Stimulated activated CD8-positive, alpha-beta memory T cell treated with anti-CD3 and anti-CD28 coated beads, Interleukin-4, amount 100 ng/mL, for 4 hours (primary cell): Measurements from ENCODE around the gene TRMT11.
A peak's percentile ranks its signal among the peaks of the same experiment; 100 is the strongest.
"Not testable (repeated sequence)": the region's sequence is repeated elsewhere in the genome, so short reads cannot be mapped to it uniquely, and the experiment has no call there.

ENCODE experiments used
- DNase-seq, 2 donors: peaks; one replicate each; pipeline ENCODE4 v3.0.0-alpha.2; 2020; ENCODE audit warnings: low read depth in 2 of 2, low spot score in 1 of 2

Gene TRMT11

DNA sequence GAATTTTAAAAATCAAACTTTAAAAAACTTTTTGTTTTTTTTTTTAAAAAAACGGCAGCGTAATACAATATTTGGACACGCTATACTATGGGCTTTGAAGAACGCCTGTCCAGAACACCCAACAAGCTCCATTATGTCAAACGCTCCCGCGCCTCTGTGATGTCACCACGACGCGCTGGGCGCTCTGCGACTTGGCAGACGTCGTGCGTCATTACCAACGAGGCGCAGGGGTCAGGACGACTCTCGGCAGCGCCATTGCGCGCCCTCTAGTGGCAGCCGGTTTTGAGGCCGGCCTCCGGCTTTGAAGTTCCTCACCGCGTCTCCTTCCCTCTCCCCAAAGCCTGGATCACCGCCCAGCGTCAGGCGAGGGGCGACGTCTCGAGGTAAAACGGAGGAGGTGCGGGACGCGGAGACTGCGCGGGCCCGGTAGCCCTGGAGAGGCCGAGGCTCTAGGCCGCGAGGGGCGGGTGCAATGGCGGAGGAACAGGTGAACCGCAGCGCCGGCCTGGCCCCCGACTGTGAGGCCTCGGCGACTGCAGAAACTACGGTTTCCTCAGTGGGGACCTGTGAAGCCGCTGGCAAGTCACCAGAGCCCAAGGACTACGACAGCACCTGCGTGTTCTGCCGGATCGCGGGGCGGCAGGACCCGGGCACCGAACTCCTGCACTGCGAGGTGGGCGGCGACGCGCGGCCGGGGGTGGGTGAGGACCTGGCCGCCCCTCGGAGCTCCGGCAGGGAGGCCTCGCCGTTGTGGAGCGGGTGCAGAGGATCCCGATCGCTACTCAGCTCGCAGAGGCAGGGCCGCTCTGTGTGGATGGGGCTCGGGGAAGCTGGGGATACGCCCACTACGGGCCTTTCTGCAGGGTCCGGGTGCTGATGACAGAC is 29.6 kb upstream of the TRMT11 start, which contains the start of gene HINT3:
Gene HINT3 (plus strand): TSS at position 265 of the 885 bp plus-strand sequence. CDS start 208 bp downstream, at position 473.
- DNase-seq, result peak; percentile 94 to 98

DNA sequence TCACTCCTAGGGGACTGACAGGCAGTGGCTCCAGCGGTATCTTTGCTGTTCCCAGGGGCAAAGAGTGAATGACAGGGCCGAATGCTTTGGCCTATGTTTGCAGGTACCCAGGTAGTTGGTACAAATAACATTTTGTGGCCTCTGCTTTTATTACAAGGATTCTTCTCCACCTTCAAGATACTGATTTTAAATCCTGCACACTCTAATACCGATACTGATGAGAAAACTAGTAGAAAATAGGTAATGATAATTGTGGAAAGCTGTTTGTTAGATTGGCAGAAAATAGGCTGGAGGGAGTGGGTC is 29.0 kb upstream of the TRMT11 start:
- no peak for DNase-seq

DNA sequence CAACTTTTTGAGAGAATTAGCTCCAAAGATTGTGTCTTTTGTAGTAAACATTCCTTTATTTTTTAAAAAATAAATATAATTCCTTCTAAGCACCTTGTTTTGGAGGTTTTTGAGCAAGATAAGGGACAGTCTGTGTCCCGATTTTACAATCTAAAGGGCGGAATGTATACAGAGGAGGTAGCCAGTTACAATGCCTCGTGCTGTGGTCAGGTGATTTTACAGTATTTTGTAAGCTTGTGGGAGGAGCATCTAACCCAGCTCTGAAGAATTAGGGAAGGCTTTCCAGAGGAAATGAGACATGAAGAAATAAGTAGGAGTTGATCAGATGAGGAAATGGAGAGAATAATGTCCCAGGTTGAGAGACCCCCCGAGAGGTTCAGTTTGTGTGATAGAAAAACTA is 28.5 kb upstream of the TRMT11 start:
- DNase-seq, result no peak

DNA sequence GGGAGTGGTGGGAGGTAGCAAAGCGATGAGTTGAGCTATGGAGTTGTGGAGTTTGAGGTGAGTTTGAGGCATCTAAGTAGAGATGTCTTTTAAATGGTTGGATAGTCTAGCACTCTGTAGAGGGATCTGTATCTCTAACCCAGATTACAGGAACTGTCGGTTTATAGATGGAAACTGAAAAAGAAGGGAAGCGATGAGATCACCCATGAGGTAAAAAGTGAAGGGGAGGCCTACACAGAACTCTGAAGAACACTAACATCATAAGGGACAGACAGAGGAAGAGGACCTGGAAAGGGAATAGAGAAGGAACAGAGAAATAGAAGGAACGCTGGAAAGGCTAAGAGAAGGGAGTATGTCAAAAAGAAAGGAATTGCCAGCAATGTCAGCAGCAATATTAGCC is 27.3 kb upstream of the TRMT11 start:
- DNase-seq, result no peak

DNA sequence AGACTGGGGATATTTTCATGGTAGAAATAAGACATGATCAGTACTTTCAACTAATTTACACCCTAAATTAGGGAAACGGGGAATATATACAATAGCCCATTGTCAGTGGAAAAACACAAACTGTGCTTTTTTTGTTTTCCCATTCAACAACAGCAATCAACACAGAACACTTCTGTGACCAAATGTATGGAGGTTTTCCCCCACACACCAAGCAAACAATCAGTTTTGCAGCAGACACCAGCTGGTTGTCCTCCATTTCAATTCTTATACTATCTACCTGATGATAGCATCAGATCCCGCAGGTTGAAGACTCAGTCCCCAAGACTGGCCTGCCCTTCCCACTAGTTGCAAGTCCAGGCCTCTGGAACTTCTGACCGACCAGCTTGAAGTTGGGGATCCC is 25.2 kb upstream of the TRMT11 start:
- DNase-seq, result no peak

DNA sequence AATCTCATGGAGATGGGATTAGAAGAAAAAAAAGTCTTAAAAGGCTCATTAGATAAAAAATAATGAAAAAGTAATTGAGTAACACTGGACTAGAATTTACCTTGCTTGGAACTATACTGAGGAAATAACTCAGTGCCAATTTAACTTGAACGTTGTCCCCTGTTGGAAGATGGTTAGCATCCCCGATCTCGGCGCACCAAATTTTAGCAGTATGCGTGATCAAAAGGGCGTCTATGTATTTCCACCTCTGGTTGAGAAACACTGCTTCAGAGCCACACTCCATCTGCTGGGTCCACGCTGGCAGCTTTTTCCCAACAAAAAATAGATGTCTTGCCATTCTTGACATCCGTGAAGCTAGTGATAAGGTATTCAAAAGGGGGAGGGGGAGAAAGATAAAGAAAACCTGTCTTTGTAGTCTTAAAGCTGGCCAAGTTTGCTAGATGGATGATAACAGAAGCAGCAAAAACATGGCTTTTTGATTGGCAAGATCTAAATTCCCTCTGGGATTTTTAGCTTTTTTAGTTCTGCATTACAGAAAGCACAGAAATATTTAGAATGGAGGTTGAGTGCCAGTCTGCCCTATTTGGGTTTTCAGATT is 23.3 kb upstream of the TRMT11 start:
- DNase-seq, result no peak

DNA sequence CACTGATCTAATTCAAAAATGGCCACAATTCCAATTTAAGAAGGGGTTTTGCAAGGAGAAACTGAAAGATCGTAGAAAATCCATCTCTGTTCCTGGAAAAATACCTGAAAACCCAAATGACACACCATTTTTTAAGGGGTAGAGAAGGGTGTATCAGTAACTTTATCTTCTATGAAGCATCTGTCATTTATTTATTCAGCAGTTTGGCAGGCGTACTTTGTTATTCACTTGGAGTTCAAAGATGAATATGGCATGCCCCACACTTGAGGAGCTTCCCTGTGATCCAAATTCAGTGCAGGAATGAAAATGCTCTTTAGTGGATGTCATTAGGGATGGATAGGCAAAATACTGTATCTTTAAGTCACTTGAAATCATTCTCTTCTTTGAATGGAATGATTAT is 22.5 kb upstream of the TRMT11 start:
- DNase-seq, result no peak

DNA sequence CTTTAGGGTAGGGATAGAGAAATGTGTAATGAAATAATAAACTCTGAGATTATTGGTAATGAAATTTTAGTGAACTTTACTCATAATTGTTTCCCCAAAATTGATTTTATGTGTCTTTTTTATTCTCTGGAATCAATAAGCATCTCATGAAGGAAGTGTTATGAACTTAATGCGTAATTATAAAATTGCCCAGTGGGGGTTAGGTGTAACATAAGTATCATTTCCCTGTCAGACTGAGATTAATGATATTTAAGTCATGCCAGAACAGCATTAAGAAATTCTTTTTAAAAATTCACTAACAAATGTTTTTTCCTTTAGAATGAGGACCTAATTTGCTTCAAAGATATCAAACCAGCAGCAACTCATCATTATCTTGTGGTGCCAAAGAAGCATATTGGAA is 19.8 kb upstream of the TRMT11 start:
- no peak for DNase-seq

DNA sequence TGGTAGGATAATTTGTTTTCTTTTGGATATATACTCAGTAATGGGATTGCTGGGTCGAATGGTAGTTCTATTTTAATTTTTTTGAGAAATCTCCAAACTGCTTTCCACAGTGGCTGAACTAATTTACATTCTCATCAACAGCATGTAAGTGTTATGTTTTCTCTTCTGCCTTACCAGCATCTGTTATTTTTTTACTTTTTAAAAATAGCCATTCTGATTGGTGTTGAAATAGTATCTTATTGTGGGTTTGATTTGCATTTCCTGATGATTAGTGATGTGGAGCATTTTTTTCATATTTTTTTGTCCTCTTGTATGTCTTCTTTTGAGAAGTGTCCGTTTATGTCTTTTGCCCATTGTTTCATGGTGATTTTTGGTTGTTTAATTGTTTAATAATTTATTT is 17.8 kb upstream of the TRMT11 start:
- DNase-seq, result no peak

DNA sequence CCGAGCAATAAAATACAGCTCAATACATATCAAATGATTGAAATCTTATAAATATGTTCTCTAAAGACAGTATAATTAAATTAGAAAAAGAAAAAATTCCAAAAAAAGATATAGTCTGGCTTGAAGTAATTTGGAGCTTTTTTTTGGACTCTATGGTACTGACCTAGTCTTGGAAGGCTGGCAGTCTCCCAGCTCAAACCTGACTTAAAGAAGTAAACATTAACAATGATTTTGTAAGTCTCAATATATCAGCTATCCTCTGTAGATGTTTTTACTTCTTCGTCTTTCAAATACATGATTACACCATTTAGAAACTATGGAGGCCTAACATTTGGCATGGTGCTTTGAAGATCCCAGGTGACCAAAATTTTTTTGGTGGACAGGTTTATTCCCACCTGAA is 15.6 kb upstream of the TRMT11 start:
- DNase-seq, result no peak

DNA sequence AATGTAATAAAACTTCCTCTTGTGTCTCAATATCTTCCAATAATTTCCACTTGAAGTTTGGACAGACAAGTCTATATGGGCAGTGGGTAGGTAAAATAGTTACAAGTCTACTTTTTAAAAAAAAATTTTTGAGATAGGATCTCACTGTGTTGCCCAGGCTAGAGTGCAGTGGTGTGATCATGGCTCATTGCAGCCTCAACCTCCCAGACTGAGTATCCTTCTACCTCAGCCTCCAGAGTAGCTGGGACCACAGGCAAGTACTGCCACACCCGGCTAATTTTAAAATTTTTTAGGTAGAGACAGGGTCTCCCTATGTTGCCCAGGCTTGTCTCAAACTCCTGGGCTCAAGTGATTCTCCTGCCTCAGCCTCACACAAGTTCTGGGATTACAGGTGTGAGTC is 13.9 kb upstream of the TRMT11 start:
- not testable (repeated sequence) for DNase-seq

DNA sequence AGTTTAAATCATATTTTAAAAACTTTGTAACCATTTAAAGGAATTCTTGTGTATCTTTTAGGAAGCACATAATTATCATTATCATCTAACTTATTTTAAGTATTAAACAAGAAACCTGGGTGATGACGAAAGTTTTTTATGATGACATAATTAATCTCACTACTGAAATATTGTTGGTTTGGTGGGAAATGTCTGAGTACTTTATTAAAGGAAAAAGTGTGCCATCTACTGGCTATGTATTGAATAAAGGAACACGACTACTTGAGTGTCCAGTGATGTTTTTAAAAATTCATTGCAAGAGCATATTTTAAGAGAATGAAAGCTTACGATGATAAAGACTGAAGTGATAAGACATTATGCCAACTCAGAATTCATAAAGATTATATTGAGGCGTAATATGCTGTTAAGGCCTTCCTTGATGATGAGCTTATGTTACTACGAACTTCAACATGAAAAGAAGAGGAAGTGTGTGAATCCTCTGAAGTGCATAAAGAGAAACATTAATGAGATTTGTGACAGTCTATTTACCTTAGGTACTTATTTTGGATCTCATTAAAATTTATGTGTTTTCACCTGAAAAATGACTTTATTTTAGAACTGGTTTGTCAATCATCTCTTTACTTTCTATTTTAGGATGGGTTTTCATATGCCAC is 12.0 kb upstream of the TRMT11 start:
- DNase-seq, result no peak

DNA sequence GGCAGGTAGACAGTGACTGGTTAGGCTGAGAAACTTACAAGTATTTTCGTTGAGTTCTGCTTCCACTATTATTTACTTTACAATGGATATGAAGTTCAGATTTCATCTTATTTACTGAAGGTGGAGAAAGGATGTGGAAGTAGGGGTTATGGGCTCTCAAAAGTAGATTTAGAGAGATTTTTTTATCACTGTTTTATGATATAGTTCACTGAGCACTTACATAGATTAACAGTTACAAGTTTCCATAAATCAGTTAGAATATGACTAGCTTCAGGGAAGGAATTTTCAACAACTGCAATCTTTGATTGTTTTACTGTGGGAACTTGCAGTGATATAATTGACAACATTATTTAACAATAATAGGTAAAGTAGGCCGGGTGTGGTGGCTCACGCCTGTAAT is 7.2 kb upstream of the TRMT11 start:
- DNase-seq, result no peak

DNA sequence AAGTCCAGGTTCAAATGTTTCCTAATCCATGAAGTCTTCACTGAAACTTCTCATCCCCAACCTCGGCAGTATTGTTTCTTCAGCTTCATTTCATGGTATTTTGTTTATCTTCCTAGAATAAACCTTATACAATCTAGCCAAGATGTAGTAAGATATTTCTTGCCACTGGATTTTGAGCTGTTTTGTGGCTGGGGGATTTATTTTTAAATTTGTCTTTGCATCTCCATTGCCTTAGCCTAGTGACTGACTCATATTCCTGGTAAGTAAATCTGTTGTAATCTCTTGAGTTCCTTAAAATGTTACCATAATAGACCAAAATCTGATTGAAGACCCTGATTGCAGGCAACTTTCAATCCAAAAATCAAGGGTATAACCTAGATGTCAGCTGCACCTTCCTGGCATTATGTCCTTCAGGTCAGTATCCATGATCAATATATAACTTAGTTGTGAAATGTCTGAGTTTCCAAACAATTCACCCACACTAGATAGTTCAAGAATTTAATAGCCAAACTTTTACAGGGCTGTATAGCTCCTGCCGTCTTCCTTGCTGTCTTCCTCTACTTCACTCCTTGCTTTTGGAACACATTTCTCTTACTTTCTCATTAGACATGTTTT is 4.7 kb upstream of the TRMT11 start:
- no peak for DNase-seq

DNA sequence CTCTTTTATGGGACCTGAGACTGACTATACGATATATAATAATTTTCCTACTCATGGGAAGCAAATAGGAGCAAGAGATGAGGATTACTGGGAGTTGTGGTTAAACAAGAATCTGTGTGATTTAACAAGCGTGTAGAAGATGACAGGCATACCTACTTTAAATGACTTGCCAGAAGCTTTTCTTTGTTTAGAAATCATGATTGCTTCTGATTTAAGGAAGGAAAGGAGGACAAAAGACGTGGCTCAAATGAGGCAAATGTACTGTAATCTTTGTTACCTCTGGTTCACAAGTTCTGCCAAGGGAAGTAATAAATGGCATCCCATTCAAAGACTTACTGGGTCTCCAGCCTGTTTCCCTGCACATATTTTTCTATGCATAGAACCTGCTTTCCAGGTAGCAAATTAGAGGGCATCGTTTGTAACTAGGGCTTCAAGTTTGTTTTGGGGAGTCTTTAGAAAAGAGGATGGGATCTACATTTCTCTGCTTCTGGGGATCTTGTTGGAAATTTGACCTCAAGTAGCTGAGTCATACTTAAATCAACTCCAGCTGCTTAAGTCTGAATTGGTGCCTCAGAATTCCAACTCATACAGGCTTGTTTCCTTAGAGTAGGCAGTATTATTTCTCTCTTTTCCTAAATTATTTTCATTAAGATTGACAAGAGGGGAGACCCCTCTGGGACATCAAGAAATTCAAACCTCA is 2.9 kb upstream of the TRMT11 start:
- DNase-seq, result no peak

DNA sequence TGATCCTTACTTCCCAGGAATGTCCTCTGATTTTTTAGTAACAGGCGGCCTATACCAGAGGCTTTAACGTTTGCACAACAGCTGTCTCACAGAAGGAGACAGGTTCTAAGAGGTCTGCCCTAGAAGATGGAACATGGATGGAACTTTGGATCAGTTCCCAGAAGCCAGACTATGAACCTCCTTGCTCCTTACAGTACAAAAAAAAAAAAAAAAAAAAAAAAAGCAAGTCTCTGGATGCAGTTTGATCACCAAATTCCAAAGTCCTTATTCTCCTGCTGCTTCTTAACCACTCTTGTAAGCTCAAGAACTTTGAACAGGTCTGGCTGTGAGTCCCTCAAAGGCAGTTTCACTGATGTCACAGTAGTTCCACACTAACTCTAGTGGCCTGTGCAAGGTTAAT is 2.0 kb upstream of the TRMT11 start:
- no peak for DNase-seq

DNA sequence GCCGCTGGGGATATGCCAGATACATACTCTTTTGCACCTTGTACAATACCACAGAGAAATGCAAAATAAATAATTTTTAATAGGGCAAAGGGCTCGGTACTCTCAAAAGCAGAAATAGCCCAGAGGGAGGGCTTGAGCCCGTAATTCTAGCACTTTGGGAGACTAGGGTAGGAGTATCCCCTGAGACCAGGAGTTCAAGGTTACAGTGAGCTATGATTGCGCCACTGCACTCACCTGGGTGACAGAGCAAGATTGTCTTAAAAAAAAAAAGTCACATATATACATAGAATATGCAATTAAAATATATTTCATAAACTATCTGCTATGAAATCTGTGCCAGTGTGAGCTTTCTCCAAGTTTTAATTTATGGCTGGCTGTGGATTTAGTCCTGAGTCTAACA is 818 bp upstream of the TRMT11 start:
- DNase-seq, result no peak

DNA sequence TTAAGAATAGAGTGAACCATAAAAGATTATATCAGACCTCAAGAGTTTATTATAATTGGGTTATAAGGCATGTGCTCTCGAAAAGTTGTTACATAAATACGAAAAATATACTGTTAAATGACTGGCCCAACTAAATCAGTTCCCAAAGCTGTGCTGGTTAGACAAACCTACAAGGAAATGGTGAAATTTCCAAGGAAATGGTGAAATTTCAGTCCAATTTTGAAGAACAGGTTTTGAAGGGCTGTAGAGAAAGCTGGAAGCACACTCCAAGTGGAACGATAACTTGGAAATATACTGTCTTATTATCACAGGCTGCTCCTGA is 400 bp upstream of the TRMT11 start:
- DNase-seq, result no peak

DNA sequence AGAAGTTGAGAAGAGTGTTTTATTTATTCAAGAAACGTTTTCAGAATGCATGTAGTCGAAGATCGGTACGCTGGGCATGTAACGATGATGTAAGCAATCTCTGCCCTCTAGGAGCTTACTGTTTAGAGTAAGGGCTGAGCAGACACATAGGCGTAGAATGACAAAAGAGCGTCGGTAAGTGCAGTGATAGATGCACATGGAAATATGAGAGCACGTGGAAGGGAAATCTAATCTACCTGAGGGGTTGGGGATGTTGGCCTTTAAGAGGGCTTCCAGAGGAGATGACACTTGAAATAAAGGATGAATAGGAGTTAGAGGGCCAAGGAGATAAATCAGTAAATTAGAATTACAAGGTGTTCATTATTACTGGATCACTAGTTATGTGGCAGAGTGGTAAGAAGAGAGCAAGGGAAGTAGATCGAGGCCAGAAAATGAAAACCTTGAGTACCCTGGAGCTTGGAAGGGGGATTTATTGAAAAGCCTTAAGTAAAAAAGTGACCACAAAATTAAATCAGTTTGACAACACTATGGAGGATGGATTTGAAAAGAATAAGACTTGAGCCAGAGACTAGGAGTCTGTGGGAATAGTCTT is 782 bp downstream of the TRMT11 start:
- DNase-seq, result no peak

DNA sequence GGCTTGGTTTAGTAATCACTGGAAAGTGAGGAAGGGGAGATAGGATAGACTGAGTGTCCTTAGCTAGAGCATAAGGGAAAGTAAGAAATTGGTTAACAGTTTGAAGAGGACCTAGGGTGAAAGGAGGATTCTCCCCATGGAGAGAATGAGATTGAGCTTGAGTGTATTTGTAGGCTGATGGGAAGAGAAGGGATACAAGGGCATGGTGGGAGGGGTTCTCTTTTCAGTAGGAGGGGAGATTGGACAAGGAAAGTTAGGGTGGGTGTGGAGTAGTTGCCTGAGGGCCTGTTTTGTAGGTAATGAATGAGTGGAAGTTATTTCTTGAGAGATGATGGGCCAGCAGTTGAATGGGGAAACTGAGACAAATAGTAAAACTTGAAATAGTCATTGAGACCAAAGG is 1.9 kb downstream of the TRMT11 start:
- DNase-seq, result no peak

DNA sequence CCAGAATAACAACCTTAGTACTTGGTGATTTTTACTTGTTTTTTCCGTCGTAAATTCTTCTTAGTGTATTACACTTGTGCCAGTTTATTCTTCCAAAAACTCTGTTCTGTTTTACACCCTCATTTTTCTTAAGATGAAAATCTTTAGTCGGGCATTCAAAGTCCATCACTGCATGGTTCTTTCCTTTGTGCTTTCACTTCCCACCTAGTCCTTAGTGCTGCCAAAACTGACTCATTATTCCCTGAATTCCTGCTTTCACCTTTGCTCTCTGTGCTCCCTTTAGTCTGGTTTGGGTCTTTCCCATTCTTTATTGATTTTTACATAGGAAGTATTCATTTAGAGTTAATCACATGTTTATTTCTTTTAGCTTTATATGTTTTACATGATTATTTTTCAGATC is 3.3 kb downstream of the TRMT11 start:
- no peak for DNase-seq
